AG09309 (cell line): ENCODE measurements around the gene GPATCH2.

Source experiments
- DNase-seq: peaks from one replicate; pipeline ENCODE4 v3.0.0-alpha.2; 2010; ENCODE audit warnings: low read depth
- H3K4me3 ChIP-seq: 2 replicates; pipeline ENCODE4 v1.5.1; 2011; ENCODE audit warnings: mild to moderate bottlenecking, low read depth, low read length, moderate library complexity; ENCODE audit not compliant: control insufficient read depth
- CTCF ChIP-seq: IDR thresholded peaks from 2 replicates; pipeline ENCODE4 v1.5.1; 2011; ENCODE audit warnings: mild to moderate bottlenecking, low read depth, low read length, inconsistent platforms; ENCODE audit not compliant: insufficient read depth, control insufficient read depth; ENCODE audit errors: missing control alignments

The GPATCH2 gene

GRCh38 chr1:217552339-217552951, 78.4 kb downstream of the GPATCH2 start:
- DNase-seq, result no peak
- no peak overlapping the region for H3K4me3 ChIP-seq
- no peak for TF ChIP-seq CTCF

GRCh38 chr1:217542837-217543236, 88.1 kb downstream of the GPATCH2 start:
- no peak for TF ChIP-seq CTCF
- DNase-seq, result no peak
- no peak overlapping the region for H3K4me3 ChIP-seq

GRCh38 chr1:217542136-217542777, 88.6 kb downstream of the GPATCH2 start:
- TF ChIP-seq CTCF, result no peak
- no peak for DNase-seq
- H3K4me3 ChIP-seq, result no peak overlapping the region

GRCh38 chr1:217540321-217540720, 90.6 kb downstream of the GPATCH2 start:
- H3K4me3 ChIP-seq, result no peak overlapping the region
- no peak for TF ChIP-seq CTCF
- no peak for DNase-seq

GRCh38 chr1:217539510-217539909, 91.4 kb downstream of the GPATCH2 start:
- TF ChIP-seq CTCF, result no peak
- no peak overlapping the region for H3K4me3 ChIP-seq
- no peak for DNase-seq

- H3K4me3 ChIP-seq, result no peak overlapping the region
- no peak for TF ChIP-seq CTCF
- DNase-seq, result no peak
These were observed 95.1 kb downstream of the GPATCH2 start for GRCh38 chr1:217535601-217536377.
